ENCODE data around the gene CTSE.

The CTSE gene

DNA sequence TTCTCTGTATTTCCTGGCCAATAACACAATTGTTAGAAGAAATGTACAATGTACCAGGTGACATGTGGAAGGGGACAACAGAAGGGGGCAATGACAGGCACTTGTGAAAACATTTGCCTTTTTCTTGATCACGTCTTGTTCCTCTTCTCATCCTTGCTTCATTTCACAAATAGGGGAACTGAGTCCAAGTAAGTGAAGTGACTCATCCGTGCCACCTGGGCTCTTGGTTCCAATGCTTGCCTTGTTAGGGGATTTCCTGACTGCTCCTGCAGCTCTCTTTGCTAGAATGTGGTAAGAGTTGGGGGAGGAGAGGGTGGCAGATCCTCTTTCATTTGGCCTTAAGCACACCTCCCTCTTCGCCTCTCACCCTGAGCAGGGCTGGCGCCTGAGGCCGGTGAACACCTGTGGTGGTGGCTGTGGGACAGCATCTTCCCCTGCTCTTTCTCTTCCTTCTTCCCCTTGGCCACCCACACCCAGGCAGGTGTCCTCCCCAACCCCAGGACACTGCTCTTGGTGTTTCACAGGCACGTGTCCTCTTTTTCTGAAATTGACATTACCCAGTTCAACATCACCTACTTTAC lies 27.1 kb upstream of the CTSE start:
- no peak for DNase-seq (ENCODE audit: low spot score)

DNA sequence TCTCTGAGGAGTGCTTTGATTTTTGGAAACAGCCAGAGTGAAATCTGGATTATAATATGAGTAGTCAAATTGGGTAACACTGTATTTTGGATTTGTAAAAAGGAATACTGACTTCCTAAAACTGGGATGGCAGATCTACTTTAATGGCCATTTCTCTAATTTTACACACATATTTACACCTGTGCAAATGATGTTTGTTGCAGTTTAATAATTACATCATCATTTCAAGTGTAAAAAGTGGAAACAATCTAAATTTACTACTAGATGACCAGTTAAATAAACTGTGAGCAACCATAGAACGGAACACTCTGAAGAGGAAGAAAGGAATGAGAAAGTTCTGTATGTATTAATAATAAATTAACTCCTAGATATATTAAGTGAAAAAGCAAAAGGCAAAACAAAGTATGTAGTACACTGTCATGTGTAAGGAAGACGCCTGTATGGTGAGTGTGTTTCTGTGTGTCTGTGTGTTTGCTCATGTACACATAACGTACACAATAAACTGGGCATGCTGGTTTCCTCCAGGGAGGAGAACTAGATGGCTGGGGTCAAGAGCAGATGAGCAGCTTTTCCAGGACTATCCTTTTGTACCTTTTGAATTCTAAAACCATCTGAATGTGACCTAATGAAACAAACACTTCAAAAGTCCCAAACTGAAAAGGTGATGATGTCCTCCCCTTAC lies 26.4 kb upstream of the CTSE start:
- DNase-seq (ENCODE audit: low spot score), result no peak

DNA sequence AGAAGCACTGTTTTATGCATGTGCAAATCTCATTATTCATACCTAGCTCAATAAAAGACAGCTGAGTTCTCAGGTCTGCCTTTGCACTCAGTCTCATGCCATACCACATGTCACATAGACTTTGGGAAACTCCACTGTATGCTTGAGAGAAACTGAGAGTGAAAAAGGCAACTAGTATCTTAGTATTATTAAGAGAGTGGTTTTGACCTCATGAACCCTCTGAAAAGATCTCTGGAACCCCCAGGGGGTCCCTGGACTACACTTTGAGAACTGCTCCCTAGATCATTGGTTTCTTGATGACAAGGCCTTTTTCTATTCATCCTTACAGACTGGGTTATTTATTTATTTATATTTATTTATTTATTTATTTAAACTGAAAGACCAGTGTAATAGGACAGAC lies 25.6 kb upstream of the CTSE start:
- DNase-seq (ENCODE audit: low spot score), result no peak

DNA sequence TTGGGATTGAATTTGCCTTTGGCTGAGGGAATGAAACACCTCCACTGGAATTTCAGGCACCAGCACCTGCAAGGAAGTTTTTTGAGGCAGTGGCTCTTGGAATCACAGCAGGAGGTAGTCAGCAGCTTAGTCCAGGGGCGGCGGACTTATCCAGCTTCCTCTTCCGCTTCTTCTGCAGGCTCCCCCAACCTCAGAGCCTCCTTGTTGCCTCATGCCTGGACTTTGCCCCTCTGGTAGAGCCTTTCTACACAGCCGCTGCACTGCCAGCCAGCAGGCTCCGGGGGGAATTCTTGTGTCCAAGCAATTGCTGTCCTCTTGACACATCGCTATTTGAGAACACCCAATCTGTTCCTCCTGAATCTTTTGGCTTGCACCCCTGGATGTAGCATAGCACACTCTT lies 24.9 kb upstream of the CTSE start:
- DNase-seq (ENCODE audit: low spot score), result no peak

DNA sequence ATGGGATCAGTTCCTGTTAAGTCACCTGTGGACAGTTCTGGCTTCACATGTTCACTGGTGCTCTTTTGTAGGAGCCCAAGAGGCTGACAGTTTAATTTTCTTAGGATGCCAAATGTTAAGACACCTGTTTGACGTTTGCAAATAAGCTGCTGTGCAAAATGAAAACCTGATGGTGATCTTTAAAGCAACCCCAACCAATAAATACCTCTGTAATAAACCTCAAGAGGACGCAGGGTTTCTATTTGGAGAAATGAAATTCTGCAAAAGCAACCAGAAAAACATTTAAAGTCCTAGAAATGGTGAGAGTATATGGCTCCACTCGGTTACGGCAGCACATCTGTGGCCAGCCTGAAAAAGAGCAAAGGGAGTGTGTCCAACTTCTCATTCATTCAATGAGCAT lies 23.6 kb upstream of the CTSE start:
- DNase-seq (ENCODE audit: low spot score), result no peak

DNA sequence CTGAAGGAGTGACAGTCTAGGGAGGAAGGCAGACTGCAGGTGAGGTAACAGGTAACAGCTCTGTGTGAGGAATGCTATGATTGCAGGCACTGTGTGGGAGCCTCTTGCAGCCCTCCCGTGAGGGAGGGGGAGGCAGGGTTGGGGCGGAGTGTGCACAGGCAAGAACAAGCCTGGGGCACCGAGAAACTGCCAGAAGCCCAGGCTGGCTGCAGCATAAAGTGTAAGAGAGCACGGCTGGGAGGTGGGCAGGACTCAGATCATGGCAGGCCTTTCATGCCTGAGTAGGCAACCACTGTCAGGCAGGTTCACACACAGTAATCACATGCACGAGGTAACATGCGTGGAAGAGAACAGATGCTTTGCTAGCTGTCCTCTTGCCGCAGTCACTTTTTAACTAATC lies 17.9 kb upstream of the CTSE start:
- DNase-seq (ENCODE audit: low spot score), result no peak

DNA sequence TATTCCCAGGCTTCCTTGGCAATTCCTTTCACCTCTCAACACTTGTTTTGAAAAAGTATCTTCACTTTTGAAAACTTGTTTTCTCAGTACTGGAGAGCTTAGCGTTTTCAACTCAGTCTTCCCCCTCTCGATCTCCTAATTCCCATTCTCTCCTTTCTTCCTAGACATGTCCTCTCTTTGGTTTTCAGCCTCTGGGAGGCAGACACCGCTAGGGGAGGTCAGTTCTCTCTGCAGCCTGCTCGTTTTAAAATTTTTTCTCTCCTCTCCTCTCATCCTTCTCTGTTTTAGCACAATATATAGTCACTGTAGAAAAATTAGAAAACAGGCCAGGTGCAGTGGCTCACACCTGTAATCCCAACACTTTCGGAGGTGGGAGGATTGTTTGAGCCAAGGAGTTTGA lies 16.6 kb upstream of the CTSE start:
- no peak for DNase-seq (ENCODE audit: low spot score)

DNA sequence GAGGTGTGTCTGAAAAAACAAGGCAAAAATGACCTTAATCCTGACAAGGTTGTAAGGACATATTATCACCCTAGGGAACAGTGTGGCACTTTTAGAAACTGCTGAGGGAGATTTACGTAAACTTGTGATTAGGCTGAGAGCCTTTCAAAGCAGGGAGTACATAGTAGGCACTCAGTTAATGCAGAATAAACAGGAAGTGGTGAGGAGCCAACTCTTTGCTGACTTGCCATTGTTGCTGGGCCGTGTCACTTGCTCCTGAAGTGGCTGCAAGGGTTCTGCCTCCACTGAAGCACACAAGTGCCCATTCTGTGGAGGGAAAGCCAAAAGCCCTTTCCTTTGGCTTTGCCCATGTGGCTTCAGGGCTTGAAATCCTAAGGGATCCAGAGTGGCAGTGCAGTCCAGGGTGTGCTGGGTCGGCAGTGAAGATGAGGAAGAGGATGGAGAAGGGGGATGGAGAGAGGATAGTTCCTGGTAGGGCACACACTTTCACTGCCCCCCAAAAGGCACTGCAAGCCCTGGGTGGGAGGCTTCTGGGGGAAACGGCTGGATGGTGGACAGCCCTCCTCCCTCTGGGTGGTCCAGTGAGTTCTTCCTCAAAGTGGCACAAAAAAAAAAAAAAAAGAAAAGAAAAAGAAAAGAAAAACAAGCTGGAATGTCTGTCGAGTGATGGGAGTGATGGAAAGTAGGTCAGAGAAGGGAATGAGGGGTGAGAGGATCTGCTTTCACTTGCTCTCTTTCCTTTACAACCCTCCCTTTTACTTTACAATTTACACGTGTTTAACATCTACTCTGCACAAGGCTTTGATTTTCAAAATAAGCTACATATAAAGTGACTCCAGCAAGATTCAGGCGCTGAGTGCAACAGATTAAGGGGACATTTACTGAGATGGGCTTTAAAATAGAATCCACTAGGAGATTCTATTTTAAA lies 15.6 kb upstream of the CTSE start:
- DNase-seq (ENCODE audit: low spot score), result no peak

DNA sequence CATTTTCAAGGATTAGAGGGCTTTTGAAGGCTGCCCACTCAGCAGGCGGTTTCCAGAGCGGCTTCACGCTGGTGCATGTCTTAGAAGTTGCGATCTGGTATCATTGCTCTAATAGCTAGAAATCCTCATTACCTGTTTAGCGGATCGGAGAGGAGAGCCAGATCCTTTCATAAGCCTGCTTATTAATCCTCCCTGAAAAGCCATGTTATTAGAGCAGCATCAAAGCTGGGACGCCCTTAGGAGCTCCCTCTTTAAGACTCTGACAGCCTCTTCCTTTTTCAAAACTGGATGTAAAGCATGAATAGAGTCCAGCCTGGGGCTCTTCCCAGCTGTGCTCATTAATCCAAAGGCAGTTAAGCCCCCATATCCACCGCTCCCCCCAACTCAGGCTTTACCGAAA lies 13.9 kb upstream of the CTSE start:
- no peak for DNase-seq (ENCODE audit: low spot score)

DNA sequence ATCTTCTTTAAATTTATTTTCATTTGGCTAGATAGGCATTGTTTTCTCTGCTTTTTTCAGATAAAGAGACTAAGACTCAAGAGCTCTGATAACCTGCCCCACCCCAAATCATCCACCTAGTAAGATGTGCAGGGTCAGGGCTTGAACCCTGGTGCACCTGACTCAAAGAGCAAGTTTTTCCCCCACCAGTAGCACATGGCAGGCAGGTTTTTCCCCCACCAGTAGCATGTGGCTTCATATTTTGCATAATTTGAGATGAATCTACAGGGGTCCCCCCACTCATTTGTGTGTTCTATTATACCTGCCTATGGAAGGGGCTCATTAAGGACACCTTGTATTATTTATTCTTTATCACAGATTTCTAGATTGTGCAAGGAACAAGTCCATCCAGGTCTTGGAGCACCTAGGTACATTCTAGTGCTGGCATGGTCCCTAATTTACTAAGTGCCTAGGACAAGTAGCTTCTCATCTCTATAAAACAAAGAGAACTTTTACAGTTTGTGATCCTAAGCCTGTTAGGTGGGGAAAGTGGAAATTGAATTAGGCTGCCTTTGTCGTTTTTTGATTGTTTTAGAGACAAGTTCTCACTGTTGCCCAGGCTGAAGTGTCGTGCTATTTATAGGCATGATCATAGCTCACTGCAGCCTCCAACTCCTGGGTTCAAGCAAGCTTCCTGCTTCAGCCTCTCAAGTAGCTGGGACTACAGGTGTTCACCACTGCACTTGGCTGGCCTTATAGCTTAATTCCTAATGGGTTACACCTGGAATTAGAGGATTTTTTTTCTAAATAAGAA lies 13.2 kb upstream of the CTSE start:
- no peak for DNase-seq (ENCODE audit: low spot score)

DNA sequence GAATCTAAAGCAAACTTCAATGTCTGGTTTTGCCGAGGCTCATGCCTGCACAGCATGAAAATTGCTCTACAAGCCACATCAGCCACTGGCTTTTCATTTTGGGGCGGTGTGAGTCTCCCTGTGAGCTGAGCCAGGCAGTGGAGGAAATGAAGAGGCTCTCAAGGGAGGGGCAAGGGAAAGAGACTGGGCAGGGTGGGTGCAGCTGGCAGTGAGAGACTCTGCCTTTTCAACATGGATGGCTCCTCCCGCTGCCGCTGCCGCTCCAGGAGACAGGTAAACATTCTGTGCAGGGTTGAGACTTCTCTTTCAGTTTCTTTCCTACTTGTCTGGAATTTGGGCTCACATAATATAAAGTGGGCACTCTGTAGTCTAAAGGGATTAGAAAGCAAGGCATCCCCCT lies 11.3 kb upstream of the CTSE start:
- no peak for DNase-seq (ENCODE audit: low spot score)

DNA sequence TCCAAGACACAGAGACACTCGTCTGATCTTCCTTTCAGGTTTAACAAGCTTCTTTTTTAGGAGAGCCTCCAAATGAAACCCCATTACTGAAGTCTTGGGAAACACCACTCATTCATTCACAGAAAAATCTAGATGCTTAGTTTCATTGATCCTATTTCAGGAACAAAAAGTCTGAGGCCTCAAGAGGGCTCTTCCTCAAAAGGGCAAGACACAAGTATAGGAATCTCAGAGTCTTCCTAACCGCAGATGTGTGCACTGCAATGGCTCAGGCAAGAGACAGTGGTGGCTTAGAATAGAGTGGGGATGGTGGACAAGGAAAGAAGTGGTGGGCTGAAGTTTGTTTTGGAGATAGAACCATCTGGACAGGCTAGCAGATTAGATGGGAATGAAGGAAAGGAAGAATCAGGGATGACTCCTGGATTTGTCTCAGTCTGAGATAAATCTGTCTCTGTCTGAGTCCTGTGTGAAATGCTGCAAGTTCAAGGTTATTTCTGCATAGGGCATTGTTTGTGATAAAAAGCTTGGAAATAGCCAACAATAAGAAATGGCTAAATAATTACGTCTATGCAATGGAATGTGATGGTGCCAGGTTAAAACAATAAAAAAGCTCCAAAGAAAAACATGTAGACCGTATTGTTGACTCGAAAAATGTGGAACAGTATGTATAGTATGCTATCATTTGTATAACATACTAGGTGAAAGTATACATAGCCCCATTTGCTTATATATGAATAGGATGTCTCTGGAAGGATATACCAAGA lies 8.9 kb upstream of the CTSE start:
- DNase-seq (ENCODE audit: low spot score), result no peak

DNA sequence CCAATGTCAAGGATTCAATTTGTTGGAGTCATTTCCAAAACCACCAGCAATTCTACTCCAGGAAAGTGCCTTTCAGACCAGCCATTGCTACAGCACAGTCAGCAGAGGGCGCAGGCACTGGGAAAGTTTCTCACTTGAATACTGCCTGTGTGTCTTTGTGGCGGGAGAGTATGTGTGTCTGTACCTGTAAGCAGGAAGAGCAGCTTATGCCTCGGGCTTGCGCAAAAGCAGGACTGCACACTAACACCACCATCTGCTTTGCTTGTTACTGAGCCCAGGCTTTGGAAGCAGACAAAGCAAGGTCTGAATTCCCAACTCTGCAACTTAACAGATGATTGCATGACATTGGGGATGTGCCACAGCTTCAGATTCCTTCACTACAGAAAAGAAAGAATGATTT lies 7.0 kb upstream of the CTSE start:
- DNase-seq (ENCODE audit: low spot score), result peak; percentile 55

DNA sequence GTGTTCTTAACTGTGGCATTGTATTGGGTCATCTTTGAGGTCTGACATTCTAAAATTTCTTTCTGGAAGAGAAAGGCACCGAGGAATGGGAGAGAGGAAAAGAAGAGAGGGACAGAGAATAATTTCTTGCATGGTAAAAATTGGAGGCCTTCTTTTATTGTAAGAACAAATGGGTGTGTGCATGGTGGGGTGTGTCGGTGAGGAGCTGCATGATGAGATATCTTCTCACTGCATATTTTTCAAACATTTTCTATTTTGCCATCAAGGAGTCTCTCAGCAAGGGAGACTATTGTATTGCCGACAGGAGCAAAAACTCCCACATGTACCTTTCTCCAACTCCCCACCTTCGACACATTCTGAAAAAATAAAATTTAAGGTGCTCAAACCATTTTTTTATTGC lies 6.5 kb upstream of the CTSE start:
- DNase-seq (ENCODE audit: low spot score), result no peak

DNA sequence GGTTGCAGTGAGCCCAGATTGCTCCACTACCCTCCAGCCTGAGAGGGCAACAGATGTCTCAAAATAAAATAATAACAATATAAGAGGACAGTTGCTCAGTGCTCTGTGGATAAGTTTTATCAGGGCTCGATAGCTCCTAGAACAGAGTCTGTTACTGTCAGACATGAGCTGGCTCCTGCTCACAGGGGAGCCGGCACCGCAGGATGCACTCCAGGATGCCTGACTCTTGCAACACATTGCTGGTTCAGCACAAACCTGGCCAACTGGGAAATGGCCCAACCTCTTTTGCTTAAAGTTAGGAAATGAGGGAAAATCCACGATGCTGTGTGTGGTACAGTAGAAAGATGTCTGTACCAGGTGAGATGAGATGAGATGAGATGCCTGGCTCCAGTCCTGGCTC lies 5.8 kb upstream of the CTSE start:
- no peak for DNase-seq (ENCODE audit: low spot score)

DNA sequence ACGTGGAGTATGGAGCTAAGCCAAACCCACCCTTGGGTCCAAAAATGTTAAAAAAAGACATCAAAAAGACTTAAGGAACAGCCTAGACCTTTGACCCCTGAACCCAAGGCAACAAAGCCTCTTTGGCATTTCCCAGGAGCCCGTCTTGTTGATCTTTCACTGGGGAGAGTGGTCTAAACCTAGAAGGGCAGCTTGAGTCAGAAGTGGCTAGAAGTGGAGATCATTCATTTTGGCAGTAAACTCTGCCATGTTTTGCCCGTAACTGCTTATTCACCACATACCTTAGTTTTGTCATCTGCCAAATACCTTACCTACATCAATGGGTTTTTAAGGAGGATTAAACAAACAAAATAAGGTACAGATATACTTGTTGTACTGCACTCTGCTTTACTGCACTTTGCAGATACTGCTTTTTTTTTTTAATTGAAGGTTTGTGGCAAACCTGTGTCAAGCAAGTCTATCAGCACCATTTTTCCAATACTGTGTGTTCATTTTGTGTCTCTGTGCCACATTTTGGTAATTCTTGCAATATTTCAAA lies 1.7 kb upstream of the CTSE start:
- DNase-seq (ENCODE audit: low spot score), result no peak

DNA sequence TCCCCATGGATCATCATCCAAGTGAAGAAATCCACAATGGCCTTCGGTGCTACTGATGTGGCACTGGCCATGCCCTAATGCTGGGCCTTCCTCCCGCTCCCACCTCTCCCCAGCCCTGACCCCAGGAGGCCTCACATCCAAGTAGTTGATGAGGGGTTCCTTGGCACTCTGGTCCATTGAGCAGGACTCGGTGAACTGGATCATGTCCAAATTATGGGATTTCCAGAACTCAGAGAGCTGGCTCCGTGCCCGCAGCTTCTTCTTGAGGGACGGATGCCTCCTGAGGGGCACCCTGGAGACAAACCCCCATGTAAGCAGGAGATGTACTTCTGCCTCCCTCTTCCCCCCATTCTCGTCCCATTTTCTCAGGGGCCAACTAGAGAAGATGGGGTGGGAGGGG lies 929 bp downstream of the CTSE start:
- DNase-seq (ENCODE audit: low spot score), result no peak

DNA sequence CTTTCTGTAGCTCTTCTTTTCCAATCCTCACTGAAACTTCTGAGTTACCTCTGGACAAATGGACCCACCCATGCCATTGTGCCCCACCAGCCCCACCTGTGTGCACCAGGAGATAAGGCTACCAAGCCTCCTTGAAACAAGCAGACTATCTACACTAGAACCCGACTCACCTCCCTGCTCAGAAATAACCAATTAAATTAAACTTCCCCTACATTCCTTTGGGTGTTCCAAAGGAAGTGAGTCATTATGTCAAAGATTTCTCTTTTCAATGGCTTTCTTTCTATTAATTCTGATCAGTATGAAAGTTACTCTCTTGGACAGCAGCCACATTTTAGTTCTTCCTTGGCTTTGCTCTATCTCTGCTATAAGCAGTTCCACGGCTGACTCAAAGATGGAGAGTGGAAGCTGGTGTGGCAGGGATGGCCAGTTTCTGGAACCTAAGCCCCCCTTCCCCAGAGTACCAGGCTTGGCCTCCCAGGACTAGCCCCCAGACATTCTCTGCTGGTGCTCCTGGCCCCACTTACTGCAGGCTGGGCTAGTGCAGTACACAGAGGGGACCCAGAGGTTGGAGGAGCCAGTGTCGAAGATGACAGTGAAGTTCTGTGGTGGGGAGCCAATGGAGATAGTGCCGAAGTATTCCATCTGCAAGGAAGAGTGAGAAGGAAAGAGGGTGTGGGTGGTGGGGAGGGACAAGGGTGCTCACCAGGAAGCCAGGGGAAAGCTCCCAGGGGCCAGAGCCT lies 1.9 kb downstream of the CTSE start:
- DNase-seq (ENCODE audit: low spot score), result no peak

DNA sequence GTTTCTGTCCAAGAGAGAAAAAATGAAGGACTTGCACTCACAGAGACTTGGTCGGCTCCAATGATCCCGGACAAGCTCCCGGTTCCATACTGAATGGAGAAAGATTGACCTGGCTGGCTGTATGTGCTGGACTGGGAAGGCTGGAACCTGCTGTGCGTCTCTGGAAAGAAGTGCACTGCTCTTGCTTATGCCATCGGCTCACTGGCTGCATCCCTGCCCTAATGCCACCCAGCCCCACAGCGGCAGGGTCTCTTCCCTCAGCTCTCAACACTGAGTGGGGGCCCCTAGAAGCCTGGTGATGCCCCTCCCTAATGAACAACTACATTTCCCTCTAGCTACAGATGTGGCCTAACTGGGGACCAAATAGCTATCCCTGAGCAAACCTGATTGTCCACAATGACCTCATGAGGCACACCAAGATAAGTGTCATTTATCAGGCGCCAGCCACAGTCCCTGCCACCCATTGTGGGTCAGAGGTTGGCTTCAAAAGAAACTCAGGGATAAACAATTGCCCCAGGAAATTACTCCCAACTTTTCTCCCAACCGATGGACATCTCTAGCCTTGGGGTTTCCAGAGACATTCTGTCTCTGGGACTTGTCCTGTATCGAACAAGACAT lies 2.6 kb downstream of the CTSE start:
- DNase-seq (ENCODE audit: low spot score), result no peak
